Measurements from ENCODE around the gene OLFML2A. TPM values are rescaled to one million over a fixed set of nuclear protein-coding genes. Genes with fewer than 3 reads are reported as not detected.
"Not testable (repeated sequence)": the region's sequence is repeated elsewhere in the genome, so short reads cannot be mapped to it uniquely, and the experiment has no call there.

OLFML2A gene
- polyA plus RNA-seq, 1 donor: 140 TPM

DNA sequence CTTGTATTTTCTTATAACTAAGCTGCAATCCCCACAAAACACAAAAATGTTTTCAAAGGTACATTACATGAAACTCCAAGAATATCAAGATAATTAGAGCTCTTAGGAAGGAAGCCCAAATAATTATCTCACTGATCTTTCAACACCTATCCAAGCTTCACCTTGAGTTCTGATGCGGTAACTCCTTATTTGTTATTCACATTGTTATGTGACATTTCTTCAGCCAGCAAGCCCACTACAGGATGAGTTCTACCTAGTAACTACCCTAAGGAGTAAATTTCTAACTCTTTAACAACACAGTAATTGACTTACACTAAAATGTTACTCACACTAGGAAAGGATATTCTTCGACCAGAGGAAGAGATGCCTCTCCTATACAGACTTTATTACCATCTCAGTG is 15.7 kb upstream of the OLFML2A start:
- no peak for DNase-seq (ENCODE audit: low read depth)

DNA sequence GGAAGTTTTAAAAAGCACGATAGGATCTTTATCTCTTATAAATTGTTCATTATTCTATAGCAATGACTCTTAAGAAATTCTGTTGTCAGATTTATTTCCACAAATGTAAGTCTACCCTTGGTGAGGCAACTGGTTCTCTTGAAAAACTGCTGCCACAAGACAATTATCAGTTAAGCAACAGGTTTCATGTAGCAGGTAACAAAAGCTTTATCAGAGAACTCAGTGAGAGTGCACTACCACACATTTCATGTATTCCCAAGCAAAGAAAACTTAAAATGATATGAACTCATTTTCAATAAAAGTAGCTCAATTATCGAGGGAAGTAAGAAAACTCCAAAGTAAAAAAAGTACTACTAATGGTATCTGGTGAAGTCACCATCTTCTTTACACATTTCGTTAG is 15.2 kb upstream of the OLFML2A start:
- no peak for DNase-seq (ENCODE audit: low read depth)

DNA sequence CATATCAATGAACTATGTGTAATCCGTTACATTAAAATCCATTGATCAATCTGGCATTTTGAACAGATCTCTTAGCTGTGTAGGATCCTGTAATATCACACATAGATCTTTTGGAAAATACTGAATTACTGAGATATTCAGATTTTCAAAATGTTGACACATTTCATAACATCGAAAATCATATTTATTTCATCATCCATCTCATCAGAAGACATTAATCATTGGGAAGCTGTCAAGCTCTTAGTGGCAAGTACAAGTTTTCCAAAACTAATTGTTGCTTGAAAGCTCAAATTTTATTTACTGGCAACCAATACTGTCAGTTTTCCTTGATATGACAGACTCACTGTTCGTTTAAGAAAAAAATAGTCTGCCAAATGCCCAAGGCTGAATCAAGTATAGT is 14.3 kb upstream of the OLFML2A start:
- no peak for DNase-seq (ENCODE audit: low read depth)

DNA sequence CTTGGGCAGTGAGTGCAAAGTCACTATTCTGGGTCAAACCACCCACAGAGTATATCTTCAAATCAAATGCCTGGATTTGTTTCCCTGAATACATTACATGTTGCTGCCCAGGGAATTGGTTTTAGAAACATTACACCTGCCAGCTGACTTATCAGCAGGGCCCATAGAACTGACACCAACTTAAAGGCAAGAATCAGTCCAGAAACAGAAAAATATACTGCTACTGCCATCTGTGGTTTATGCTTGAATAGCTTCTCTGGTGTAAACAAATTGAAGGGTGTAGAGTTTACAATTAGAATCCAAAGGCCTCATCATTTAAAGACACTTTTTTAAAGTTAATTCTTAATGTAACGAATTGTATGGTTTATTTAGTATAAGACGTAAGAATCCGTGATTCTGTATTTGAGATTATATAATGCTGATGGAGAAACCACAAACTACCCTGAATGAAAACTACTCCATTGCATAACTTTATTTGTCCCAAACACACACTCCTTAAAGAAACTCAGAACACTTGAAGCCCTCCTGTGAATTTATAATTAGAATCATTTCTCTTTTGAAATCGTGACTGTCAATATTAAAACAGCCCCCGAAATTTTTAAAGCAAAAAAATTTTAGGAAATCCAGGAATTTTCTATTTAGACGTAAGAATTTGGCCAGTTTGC is 12.0 kb upstream of the OLFML2A start:
- no peak for DNase-seq (ENCODE audit: low read depth)

DNA sequence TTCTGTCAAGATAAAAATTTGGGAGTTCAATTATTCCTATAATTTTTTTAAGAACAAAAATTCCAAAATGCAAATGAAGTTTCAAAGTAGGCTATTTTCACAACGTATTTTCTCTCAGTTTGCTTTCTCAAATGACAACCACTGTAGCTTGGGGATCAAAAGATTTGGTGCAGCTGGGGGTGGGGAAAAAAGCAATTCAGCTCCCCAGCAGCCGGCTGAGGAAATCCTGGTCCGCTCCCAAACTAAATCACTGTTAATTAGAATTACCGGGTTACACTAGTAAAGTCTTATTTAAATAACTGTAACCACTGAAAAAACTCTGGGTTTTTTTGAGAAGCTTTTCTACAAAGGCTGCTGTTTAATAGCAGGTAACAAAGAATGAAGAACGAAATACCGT is 11.5 kb upstream of the OLFML2A start:
- no peak for DNase-seq (ENCODE audit: low read depth)

DNA sequence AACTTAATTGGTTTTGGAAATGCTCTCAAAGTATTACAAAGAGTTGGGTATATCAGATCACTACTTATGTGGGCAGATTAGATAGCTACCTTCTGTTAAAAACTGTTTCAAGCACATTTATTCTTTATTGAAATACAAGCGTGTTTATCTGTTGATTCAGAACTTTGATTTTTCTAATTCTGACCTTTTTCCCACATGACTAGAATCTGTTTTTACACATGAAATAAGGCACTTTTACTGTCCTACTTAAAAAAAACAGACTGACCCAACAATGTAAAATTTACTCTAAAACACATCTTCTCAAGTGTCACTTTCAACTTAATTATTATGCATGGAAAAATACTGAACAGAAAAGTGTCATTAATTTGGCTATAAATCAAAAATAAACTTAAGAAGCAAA is 10.6 kb upstream of the OLFML2A start:
- DNase-seq (ENCODE audit: low read depth): no peak

DNA sequence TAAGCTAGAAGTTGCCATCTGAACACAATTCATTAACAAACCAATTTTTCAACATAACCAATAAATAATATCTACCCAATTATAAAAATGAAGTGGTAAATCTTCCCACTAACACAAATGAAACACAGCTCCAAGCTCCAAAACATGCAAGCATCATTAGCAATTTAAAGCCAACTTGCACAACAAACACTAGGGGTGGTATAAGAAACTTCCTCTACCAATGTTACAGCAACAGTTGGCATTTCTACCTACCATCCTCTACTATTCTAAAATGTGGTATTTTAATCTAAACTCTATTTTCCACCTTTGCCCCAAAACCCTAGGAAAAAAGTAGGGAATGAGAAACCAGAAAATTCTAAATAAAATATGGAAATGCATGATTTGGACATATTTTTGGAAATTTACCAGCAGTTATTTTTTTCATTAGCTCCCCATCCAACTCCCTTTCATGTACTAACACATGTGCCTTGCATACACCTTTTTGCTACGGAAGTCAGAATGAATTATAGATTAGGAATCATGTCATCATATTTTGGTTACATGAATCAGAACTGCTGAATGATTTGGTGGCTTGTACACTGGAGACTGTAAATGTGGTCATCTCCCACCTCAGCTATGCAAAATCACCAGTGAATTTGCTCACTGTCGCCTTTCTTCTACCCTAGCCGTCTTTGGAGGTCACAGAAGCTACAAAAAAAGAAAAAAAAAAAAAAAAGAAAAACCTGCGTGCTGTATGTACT is 9.9 kb upstream of the OLFML2A start:
- no peak for DNase-seq (ENCODE audit: low read depth)

DNA sequence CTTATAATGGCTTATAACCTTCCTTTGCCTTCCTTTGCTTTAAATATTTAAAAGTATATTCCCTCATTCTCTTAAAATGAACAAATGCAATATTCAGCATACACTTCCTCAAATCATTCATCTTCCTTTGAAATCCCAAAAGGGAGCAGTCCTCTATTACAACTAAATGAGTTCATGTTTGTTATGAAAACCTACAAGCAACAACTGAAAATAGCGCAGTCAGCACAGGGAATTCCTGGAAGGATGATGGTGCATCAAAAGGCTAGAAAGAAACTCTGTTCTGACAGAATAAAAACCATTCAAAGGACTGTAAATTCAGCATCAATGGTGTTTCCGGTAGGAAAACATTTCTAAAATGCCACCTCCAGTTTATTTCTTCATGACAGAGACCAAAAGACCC is 9.1 kb upstream of the OLFML2A start:
- no peak for DNase-seq (ENCODE audit: low read depth)

DNA sequence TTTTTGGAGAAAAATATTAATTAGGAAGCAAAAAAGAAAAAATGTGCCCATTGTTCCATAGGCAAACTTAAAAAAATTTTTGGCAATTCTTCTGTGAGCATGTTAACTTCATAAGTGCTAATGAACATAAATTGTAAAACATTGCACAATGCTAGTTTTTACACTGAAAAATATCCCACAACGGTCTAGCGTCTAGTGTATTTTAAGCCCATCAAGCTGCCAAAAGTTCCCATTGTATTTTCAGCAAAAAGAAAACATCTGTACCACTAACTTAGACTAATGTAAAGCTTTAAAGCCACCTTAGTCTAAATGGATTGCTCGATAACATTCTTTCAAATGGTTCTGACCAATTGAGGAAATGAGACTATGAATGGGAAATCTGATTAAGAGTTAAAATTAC is 8.6 kb upstream of the OLFML2A start:
- no peak for DNase-seq (ENCODE audit: low read depth)

DNA sequence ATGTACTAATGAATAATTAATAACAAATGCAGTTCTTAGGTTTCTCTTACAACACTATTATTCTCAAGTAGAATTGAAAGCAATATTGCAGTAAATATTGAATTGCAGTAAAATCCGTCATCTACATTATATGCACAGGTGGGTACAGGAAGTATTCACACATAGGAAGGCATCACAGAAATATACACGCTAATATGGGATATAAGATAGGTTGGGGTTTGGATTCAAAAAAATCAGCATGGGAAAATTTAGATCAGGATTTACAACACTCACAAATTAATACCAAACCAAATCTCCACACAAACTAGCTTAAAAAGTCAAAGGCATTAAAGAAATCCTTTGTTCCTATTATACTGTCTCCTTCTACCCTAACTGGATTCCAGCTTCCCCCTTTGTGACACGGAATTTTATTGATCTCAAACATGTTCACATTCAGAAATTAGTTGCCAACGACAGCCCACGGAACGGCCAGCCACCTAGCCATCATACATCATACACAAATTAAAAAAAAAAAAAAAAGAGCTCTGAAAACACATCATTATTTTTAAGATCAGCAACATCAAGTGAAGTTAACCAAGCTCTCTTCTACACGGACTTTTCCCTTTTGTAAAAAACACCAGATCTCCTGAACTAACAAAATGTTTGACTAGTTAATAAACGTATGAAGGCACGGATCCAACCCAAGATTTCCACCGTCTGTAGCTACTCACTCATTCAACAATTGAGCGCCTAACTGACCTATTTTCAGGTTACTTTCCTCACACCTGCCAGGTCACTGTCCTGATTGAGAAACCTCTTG is 8.0 kb upstream of the OLFML2A start:
- no peak for DNase-seq (ENCODE audit: low read depth)

DNA sequence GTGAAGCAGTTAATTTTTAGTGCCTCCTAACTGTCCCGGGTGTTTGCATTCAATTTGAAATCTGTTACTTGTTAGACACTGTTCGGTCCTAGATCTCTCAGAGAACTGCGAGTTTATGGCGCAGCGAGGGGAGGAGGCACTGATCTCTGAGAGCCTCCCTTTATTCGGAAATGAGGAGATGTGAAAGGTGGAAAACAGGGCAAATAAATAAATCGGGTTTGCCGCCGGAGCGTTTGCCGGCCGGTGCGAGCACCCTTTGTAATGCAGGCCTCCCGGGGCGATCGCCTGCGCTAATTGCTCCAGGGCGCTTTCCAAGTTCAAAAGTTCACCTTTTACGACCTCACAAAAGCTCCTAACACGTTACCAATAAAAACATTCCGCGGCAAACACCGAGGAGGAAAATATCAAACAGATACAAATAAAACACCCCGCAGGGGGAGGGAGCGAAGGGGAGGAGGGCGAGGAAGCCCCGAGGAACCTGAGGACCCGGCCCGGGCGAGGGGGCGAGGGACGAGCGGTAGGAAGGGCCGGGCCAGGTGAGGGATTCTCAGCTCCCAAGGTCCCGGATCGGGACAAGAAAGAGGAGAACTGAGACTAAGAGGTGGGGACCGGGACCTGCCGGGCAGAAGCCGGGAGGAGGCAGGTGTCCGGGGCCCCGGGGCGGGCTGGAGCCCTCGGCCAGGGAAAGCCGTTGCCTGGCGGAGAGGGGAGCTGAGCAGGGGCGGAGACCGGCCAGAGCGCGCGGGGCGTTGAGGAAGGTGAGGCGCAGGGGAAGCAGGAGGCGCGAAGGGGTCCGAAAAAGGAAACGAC is 7.2 kb upstream of the OLFML2A start:
- DNase-seq (ENCODE audit: low read depth): no peak

DNA sequence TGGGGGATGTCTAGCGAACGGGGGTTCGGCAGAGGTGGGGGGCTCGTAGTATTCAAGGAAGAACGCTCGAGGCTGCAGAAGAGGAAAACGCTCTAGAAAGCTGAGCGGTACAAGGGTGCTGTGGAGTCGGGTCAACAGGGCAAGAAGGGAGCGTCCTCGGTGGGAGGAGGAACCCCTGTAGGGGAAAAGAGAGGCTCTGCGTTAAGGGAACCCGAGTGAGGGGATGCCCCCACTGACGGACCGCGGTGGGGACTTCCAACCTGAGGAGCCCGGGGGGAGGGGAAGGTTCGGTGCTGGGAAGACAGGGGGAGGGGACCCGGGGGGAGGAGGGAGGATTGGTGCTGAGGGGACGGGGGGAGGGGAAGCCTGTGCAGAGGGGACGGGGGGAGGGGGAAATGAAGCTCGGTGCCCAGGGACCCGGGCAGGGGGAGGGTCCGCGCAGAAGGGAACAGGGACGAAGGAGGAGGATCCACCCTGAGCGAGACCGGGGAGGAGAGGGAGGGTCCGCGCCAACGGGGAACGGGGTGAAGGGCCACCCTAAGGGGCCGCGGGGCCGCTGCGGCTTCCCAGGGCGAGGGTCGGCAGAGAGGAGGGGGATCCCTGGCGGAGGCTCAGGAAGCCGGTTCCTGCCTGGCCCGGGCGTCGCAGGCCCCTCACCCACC is 6.4 kb upstream of the OLFML2A start:
- no peak for DNase-seq (ENCODE audit: low read depth)

DNA sequence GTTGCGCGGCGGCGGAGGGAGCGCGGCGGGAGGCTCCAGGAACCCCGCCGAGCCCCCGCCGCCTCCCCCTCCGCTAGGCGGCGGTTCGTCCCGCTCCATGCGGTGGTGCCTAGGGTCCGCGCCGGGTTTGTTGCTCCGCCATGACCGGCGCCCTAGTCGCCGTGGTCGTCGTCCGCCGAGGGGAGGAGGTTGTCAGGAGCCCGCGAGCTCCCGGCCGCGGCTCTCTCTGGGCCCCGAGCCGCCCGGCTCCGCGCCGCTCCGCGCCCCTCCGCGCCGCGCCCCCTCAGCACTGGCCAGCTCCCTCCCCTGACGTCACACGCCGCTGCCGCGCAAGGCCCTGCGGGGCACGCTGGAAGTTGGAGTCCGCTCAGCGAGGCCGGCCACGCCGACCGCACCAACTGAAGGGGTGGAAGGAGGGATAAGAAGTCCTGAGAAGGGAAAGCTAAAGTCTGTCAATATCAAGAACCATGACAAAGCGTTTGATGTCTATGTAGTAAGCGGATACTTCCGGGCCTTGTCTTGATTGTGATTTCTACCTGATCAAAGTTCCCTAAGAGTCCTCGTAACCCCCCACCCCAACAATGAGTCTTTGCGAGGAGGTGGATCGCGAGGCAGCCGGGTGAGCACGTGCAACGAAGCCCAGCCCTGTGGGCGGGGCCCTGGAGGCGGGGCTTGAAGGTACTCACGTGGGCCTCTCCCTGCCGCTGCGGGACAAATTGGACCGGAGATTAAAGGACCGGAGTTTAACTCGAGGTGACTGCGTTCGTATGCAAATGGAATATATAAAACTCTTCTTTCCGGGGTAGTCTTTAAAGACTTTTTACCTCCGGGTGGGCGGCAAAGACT is 5.7 kb upstream of the OLFML2A start, which contains the start of gene NR6A1:
TSS of gene NR6A1 (minus strand) at position 291 of the 846 bp plus-strand sequence.
- DNase-seq (ENCODE audit: low read depth): peak; percentile 91

DNA sequence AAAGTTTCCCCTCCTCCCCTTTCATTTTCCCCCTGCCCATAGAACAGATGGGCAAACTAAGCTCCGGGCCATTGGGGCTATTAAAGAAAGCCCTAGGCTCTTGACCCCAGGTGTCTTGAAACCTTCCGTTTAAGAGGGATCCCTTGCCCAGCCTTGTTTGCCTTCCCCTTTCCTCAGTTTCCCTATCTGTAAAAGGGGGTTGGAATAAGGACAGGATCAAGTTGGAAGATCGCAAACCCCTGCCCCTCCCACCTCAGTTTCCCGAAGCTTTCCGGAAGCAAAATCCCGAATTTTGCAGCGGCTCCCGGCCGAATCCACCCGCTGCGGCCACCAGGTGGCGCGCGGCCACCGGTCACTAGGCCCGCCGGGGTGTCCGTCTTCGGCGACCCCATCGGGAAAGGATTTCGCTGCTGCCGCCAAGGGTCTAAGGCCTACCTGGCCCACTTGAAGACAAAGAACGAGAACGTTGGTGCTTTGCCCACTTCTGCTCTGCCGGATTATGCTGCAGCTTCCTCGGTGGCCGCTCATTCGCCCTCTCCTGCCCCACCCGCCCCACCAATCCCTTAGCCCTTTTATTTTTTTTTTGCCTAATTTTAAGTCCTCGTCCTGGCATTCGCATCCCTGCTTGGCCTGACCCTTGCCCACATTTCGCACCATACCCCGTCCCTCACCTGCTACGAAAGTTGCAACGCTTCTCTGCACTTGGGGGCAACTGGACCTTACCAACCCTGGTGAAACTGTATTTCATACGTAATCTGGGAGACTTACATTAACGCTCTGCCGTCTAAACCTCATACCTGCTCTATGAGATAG is 4.9 kb upstream of the OLFML2A start:
- no peak for DNase-seq (ENCODE audit: low read depth)

DNA sequence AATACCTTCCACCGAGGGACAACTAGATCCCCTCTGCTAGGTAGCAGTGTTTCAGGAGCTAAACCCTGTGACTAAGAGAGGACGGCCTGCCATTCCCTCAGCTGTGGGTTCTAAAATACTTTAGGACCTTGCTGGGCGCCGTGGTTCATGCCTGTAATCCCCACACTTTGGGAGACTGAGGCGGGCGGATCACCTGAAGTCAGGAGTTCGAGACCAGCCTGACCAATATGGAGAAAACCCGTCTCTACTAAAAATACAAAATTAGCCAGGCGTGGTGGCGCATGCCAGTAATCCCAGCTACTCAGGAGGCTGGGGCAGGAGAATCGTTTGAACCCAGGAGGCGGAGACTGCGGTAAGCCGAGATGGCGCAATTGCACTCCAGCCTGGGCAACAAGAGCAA is 4.1 kb upstream of the OLFML2A start:
- DNase-seq (ENCODE audit: low read depth): not testable (repeated sequence)

DNA sequence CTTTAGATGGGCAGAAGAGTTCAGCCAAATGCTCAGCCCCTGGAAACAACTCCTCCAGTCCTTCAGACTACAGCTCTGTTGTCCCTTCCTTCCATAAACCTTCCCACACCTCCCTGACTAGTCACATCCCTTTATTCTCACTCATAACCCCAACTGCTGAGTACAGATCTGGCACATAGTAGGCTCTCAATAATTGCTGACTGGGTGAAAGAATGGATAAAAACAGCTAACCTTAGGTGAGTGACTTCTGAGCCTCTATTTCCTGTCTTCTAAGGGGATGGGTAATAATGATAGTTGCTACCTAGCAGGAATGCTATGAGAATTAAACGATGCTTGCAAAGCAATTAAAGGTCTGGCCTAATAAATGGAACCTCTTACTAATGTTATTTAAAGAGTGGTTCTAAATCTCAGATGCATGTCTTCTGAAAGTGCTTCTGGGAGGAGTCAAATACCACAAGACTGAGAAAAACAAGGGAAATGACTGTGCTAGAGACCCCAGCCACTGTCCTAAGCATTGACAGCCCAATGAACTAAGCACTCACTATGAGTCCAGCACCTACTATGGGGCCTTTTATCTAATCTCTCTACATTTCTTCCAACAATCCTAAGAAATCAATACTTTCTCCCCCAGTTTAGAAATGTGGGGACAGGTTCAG is 3.3 kb upstream of the OLFML2A start:
- no peak for DNase-seq (ENCODE audit: low read depth)

DNA sequence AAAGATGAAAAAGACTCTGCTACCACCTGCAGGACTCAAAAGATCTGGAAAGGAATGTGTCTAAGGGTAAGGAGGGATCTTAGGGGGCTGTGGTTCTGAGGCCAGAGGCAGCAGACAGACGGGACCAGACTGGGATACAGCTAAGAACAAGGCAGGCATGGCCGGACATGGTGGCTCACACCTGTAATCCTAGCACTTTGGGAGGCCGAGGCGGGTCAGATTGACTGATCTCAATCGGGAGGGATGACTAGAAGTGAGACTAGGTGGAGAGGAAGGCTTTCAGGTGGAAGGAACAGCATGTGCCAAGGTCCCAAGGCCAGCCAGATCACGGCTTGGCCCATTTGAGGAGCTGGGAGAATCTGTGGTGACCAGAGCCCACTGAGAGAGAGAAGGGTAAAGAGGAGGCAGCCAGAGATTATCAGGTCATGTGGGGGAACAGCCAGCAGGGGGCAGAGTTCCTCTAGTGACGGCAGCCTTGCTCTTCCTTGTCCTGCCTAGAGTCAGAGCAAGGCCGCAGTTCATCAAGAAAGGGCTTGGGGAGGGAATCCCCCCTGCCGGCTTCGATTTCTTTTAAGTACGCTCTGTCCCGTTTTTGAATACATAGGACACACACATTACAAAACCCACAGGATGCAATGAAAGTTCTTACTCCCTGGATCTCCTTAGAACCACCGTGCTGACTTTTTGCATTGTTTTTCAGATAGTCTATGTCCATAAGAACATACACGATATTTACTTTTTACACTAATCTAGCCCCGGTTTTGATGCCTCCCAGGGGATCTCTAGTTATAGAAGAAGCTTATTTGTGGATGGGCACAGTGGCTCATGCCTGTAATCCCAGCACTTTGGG is 2.6 kb upstream of the OLFML2A start:
- no peak for DNase-seq (ENCODE audit: low read depth)

DNA sequence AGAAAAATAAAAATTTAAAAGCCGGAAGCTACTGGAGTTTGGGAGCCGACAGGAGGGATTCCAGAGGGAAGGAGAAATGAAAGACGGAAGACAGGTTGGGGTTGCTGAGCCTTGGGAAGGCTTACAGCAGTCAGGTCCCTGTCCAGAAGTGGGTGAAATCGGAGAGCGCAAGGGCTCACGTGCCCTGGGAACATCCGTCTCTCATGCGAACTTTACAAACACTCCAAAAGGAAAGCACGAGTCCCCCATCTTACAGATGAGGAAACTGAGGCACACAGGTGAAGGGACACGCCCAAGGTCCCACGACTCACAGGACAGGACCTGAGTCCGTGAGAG is 347 bp upstream of the OLFML2A start:
- DNase-seq (ENCODE audit: low read depth): no peak
